Measurements from ENCODE around the gene ARPC5L.

DNA sequence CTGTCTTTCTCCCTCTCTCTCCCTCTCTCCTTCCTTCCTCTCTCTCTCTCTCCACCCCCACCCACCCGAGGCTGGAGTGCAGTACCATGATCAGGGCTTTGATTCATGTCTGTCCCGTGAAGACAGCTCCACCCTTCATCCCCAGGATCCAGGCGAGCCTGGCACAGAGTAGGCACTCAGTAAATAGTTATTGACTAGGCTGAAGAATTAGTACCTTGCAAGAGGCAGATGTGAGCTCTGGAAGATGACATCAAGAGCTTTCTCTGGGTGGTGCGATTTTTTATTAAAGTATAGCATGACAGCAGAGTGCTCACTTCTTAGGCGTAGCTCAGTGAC lies 32.6 kb upstream of the ARPC5L start:
- TF ChIP-seq CTCF (conservative IDR thresholded peaks at IDR 0.05; ENCODE audit: low read length): no peak
- TF ChIP-seq EZH2phosphoT487 (IDR thresholded peaks at IDR 0.05; ENCODE audit: borderline replicate concordance): no peak

All from Loucy (cell line).